WERI-Rb-1 (cell line): Measurements from ENCODE around the gene ADK.

Experiments
- DNase-seq: peaks from one replicate; pipeline ENCODE4 v3.0.0-alpha.2; 2020
- H3K27ac ChIP-seq: fragments of 250-450 bp; sonication (Bioruptor Pico); 2 replicates; pipeline ENCODE4 v1.5.1; 2020; ENCODE audit warnings: mild to moderate bottlenecking, moderate library complexity
- H3K27me3 ChIP-seq: fragments of 250-450 bp; sonication (Bioruptor Pico); 2 replicates; pipeline ENCODE4 v1.5.1; 2021; ENCODE audit warnings: mild to moderate bottlenecking, low read depth, moderate library complexity; ENCODE audit not compliant: insufficient read depth, severe bottlenecking
- H3K36me3 ChIP-seq: fragments of 250-450 bp; sonication (Bioruptor Pico); 2 replicates; pipeline ENCODE4 v1.5.1; 2020; ENCODE audit warnings: mild to moderate bottlenecking, moderate library complexity
- H3K4me3 ChIP-seq: 2 replicates; pipeline ENCODE4 v1.5.1; 2011; ENCODE audit warnings: low read depth, mild to moderate bottlenecking, control low read depth, low read length
- H3K9me3 ChIP-seq: fragments of 250-450 bp; sonication (Bioruptor Pico); 2 replicates; pipeline ENCODE4 v1.5.1; 2021; ENCODE audit warnings: mild to moderate bottlenecking, moderate library complexity; ENCODE audit not compliant: severe bottlenecking
- TF ChIP-seq, protein P1 (sequence below): IDR thresholded peaks from 2 replicates; pipeline ENCODE4 v1.5.1; 2011; ENCODE audit warnings: low read depth, mild to moderate bottlenecking, control low read depth, inconsistent platforms, low read length

Gene ADK

DNA sequence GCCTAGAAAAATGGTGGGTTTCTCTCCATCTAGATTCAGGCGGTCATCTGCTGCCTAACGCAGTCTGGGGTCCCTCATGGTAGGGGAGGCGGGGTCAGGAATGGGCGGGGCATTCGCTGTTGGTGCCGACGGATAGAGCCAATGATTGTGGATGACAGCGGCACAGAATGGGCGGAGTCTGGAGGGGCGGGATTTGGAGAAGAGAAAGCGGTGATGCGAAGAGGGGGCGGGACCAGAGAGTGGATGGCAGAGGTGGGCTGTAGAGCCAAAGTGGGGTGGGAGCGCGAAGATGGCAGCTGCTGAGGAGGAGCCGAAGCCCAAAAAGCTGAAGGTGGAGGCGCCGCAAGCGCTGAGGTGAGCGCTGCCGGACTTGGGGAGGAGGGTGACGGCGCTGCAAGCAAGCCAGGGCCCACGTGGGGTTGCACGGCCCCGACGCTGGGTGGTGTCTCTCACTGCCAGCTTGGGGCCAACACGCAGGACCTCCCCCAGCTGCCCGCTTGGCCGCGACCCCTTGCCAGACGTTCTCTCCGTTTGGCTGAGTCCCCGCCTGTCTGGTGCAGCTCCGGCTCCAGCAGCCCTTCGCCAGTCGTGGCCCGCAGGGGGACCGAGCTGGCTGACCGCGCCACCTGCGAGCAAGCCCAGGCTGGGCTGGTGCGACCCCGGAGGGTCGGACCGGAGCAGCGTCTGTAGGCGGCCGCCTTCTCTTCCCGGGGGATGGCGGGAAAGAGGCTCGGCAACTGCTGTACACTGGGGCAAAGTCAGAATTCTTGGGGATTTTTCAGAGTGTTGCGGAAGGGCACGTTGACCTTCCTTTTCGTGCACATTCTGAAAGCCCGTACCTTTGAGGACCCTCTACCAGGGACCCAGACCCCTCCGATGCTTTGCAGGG lies at the start of gene ADK:
Gene ADK (plus strand): TSS at position 232 of the 889 bp plus-strand sequence. CDS start 58 bp downstream, at position 290.
- Histone ChIP-seq H3K9me3 (no peaks in the 10 kb centered on the region), H3K27ac (peak within 1 kb of the TSS; percentile 99), H3K27me3 (no peaks in the 10 kb centered on the region), H3K4me3 (peak within 1 kb of the TSS; percentile 69), H3K36me3 (peaks cover 23% of the 10 kb centered on the region)
- TF ChIP-seq, protein P1, sequence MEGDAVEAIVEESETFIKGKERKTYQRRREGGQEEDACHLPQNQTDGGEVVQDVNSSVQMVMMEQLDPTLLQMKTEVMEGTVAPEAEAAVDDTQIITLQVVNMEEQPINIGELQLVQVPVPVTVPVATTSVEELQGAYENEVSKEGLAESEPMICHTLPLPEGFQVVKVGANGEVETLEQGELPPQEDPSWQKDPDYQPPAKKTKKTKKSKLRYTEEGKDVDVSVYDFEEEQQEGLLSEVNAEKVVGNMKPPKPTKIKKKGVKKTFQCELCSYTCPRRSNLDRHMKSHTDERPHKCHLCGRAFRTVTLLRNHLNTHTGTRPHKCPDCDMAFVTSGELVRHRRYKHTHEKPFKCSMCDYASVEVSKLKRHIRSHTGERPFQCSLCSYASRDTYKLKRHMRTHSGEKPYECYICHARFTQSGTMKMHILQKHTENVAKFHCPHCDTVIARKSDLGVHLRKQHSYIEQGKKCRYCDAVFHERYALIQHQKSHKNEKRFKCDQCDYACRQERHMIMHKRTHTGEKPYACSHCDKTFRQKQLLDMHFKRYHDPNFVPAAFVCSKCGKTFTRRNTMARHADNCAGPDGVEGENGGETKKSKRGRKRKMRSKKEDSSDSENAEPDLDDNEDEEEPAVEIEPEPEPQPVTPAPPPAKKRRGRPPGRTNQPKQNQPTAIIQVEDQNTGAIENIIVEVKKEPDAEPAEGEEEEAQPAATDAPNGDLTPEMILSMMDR: peak; percentile 47
- DNase-seq: peak; percentile 100

DNA sequence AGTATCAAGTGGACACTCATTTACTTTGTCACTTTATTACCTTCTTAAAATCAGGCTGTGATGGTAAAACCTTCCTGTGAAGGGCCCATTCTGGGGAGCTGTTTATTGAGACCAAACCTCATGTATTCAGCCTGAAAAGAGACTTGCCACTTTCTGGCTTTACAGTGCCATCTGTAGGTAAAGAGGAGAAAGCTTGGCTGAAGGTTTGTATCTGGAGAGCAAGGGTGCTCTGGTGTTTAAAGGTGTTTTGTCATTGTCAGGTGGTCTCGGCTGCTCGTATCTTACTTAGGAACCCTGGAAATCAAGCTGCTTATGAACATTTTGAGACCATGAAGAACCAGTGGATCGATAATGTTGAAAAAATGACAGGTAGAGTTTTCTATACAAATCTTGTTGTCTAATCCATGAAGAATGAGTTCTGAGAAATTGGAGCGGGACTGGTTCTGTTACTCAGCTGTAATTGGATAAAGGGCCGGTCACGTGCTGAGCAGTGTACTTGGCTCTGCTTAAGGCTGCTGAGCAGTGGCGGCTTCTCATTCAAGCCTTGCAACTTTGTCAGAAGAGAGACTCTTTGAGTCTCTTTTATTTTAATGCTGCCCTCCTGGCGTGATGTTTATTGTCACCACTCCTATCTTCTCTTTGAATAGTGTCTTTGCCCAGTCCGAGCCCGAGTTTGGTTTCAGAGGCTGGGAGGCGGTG lies 47.3 kb upstream of the ADK start:
- Histone ChIP-seq H3K27ac (no peak overlapping the region), H3K9me3 (no peaks in the 10 kb centered on the region), H3K4me3 (no peak overlapping the region), H3K27me3 (no peaks in the 10 kb centered on the region), H3K36me3 (peaks cover 86% of the 10 kb centered on the region)
- TF ChIP-seq, protein P1: peak; percentile 45; the same call in 1 of the 2 replicates
- DNase-seq: no peak

DNA sequence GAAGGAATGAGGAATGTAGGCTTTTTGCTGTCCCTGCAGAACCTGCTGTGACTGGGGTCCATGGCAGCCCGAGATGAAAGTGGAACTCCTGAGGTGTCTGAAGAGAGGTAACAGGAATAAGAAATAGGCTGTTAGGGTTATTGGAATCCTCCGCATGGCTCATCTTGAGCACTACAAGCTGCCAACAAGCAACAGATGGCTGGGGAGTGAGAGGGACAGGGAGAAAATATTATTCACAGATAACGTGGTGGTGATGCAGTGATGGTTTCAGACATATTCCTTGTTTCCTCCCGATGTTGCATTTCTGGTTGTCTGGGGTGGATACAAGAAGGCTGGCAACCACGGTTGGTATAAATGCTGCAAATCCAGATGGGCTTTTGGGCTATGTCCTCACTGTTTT lies 46.5 kb upstream of the ADK start:
- peaks cover 87% of the 10 kb centered on the region for H3K36me3 ChIP-seq

DNA sequence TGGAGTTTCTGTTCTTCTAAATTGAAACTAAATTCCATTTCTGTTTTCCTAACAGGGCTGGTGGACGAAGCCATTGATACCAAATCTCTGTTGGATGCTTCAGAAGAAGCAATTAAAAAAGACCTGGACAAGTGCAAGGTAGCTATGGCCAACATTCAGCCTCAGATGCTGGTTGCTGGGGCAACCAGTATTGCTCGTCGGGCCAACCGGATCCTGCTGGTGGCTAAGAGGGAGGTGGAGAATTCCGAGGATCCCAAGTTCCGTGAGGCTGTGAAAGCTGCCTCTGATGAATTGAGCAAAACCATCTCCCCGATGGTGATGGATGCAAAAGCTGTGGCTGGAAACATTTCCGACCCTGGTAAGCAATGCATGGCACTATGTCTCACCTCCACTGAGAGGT lies 46.0 kb upstream of the ADK start:
- no peaks in the 10 kb centered on the region for H3K9me3 ChIP-seq
- H3K36me3 ChIP-seq: peaks cover 87% of the 10 kb centered on the region

More for the DNA sequence above, 46.5 kb upstream of the ADK start:
- TF ChIP-seq, protein P1: no peak
- DNase-seq: no peak
- H3K27ac ChIP-seq: no peak overlapping the region
- no peaks in the 10 kb centered on the region for H3K27me3 ChIP-seq
- no peaks in the 10 kb centered on the region for H3K9me3 ChIP-seq
- no peak overlapping the region for H3K4me3 ChIP-seq

DNA sequence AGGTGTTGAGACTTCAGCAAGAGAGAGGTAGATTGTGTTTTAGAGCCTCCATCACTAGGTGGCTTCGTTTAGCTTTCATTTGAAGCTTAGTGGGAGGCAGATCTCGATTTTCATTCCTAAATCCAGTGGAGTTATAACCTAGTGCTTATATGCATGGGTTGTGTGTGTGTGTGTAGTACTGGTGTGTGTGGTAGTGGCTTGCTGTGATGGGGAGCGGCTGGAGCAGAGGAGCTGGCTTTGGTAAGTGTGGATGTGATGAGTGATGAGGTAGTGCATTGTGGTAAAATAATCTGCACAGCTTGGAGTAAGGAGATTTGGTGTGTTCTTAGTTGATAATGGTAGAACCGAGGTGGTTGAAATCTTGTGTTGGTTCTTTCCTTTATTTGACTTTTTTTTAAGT lies 43.6 kb upstream of the ADK start:
- no peaks in the 10 kb centered on the region for H3K27me3 ChIP-seq
- H3K36me3 ChIP-seq: peaks cover 94% of the 10 kb centered on the region
- H3K4me3 ChIP-seq: no peak overlapping the region
- TF ChIP-seq, protein P1: no peak
- DNase-seq: no peak
- H3K9me3 ChIP-seq: no peaks in the 10 kb centered on the region
- H3K27ac ChIP-seq: no peak overlapping the region

More for the DNA sequence above, 46.0 kb upstream of the ADK start:
- Histone ChIP-seq H3K27me3 (no peaks in the 10 kb centered on the region), H3K27ac (no peak overlapping the region), H3K4me3 (no peak overlapping the region)
- TF ChIP-seq, protein P1: no peak
- no peak for DNase-seq
